H1 (cell line): Measurements from ENCODE around the gene RAD51C. TPM values are rescaled to one million over a fixed set of nuclear protein-coding genes. Genes with fewer than 3 reads are reported as not detected.

Experiments
- CTCF ChIA-PET: fragments of 300-600 bp; sonication (Branson Sonifier 250); formaldehyde crosslinking; loops from one replicate; lab custom pipeline; 2021; ENCODE audit not compliant: partially characterized antibody; lab: Charles Lee
- POLR2A ChIA-PET: fragments of 300-600 bp; sonication (Branson Sonifier 250); formaldehyde crosslinking; loops from one replicate; lab custom pipeline; 2021; ENCODE audit warnings: inconsistent platforms; ENCODE audit not compliant: partially characterized antibody; lab: Charles Lee
- DNase-seq, 2 experiments: peaks; one replicate each; pipeline versions ENCODE4 v3.0.0 to v3.0.0-alpha.2; 2010 to 2022; ENCODE audit warnings: low spot score in 2 of 2, low read depth in 1 of 2, mixed read lengths in 1 of 2
- FAIRE-seq: peaks from 2 replicates; lab custom pipeline; 2011; peaks lifted over from hg19 to GRCh38; lab: Jason Lieb, UNC
- H2AFZ ChIP-seq: 2 replicates; pipeline ENCODE4 v1.8.1; 2012; ENCODE audit warnings: low read length, inconsistent platforms
- H2AK5ac ChIP-seq: 2 replicates; pipeline ENCODE4 v1.6.1; 2013; ENCODE audit warnings: low read depth, low read length
- H2BK120ac ChIP-seq: replicated peaks from 2 replicates; pipeline ENCODE3; 2013; ENCODE audit warnings: low read depth, low read length, inconsistent platforms
- H2BK12ac ChIP-seq: 2 replicates; pipeline ENCODE4 v1.6.1; 2013; ENCODE audit warnings: low read depth, low read length
- H2BK15ac ChIP-seq: 2 replicates; pipeline ENCODE4 v1.6.1; 2013; ENCODE audit warnings: low read length
- H2BK20ac ChIP-seq: 2 replicates; pipeline ENCODE4 v1.6.1; 2013; ENCODE audit warnings: low read length
- H2BK5ac ChIP-seq: 2 replicates; pipeline ENCODE4 v1.6.1; 2013; ENCODE audit warnings: low read depth, low read length
- H3K14ac ChIP-seq: 2 replicates; pipeline ENCODE4 v1.6.1; 2013; ENCODE audit warnings: inconsistent platforms; ENCODE audit not compliant: insufficient read length
- H3K18ac ChIP-seq: 2 replicates; pipeline ENCODE4 v1.6.1; 2013; ENCODE audit warnings: low read length; ENCODE audit errors: extremely low read depth
- H3K23ac ChIP-seq: 2 replicates; pipeline ENCODE4 v1.6.1; 2013; ENCODE audit warnings: inconsistent platforms; ENCODE audit not compliant: insufficient read length
- H3K23me2 ChIP-seq: 2 replicates; pipeline ENCODE4 v1.6.1; 2013; ENCODE audit warnings: low read depth, low read length
- H3K27ac ChIP-seq: 2 replicates; pipeline ENCODE4 v1.6.1; 2011; ENCODE audit warnings: low read depth, low read length, inconsistent platforms
- H3K27me3 ChIP-seq, 4 experiments: replicated peaks in 1 of 4; 1 replicate in 1 of 4; 2 replicates in 3 of 4; pipeline versions ENCODE4 v1.6.1 to v1.8.1; 2011 to 2013; ENCODE audit warnings: low read length in 3 of 4, mild to moderate bottlenecking in 3 of 4, inconsistent platforms in 2 of 4, mixed read lengths in 2 of 4, moderate library complexity in 1 of 4; ENCODE audit not compliant: control insufficient read depth in 3 of 4, insufficient read depth in 3 of 4; ENCODE audit errors: extremely low read depth in 1 of 4
- H3K36me3 ChIP-seq, 4 experiments: 2 replicates each; pipeline versions ENCODE4 v1.6.1 to v1.8.1; 2011 to 2013; ENCODE audit warnings: mild to moderate bottlenecking in 4 of 4, low read length in 3 of 4, moderate library complexity in 2 of 4, control low read depth in 1 of 4, inconsistent platforms in 1 of 4; ENCODE audit not compliant: insufficient read depth in 4 of 4, control insufficient read depth in 2 of 4
- H3K4ac ChIP-seq: replicated peaks from 2 replicates; pipeline ENCODE3; 2013; ENCODE audit warnings: low read length, low read depth, mixed read lengths, inconsistent platforms; ENCODE audit not compliant: insufficient read length
- H3K4me1 ChIP-seq, 4 experiments: replicated peaks in 1 of 4; 1 replicate in 1 of 4; 2 replicates in 3 of 4; pipeline versions ENCODE4 v1.6.1 to v1.8.1; 2011 to 2013; ENCODE audit warnings: low read length in 3 of 4, inconsistent platforms in 2 of 4, mixed read lengths in 1 of 4; ENCODE audit not compliant: insufficient read depth in 4 of 4, control insufficient read depth in 3 of 4
- H3K4me2 ChIP-seq, 2 experiments: 2 replicates each; pipeline versions ENCODE4 v1.6.1 to v1.8.1; 2011 to 2013; ENCODE audit warnings: low read depth in 2 of 2, low read length in 2 of 2, control low read depth in 1 of 2, inconsistent platforms in 1 of 2, mild to moderate bottlenecking in 1 of 2; ENCODE audit not compliant: insufficient read depth in 1 of 2
- H3K4me3 ChIP-seq, 4 experiments: fragments of 200-600, 300-600 bp in 1 of 4; sonication (generic), shearing (Covaris generic), sonication (Bioruptor Twin) in 1 of 4; 2 replicates each; pipeline versions ENCODE4 v1.5.1 to v1.8.1; 2011 to 2016; ENCODE audit warnings: low read length in 4 of 4, low read depth in 3 of 4, control low read depth in 2 of 4, inconsistent platforms in 2 of 4, mild to moderate bottlenecking in 2 of 4, mixed read lengths in 1 of 4, moderate library complexity in 1 of 4; ENCODE audit not compliant: insufficient read depth in 2 of 4; ENCODE audit errors: extremely low read depth in 1 of 4
- H3K56ac ChIP-seq: replicated peaks from 2 replicates; pipeline ENCODE3; 2013; ENCODE audit warnings: low read depth, mild to moderate bottlenecking, mixed read lengths, low read length, inconsistent platforms; ENCODE audit not compliant: insufficient read length
- H3K79me1 ChIP-seq: 2 replicates; pipeline ENCODE4 v1.6.1; 2013; ENCODE audit warnings: low read depth, low read length, control low read depth
- H3K79me2 ChIP-seq, 2 experiments: 2 replicates each; pipeline versions ENCODE4 v1.6.1 to v1.8.1; 2012 to 2013; ENCODE audit warnings: low read length in 2 of 2, mild to moderate bottlenecking in 2 of 2, inconsistent platforms in 1 of 2; ENCODE audit not compliant: insufficient read depth in 2 of 2, control insufficient read depth in 1 of 2
- H3K9ac ChIP-seq, 4 experiments: replicated peaks in 1 of 4; 1 replicate in 1 of 4; 2 replicates in 3 of 4; pipeline versions ENCODE4 v1.6.1 to v1.8.1; 2011 to 2013; ENCODE audit warnings: low read depth in 3 of 4, low read length in 3 of 4, control low read depth in 2 of 4, mild to moderate bottlenecking in 2 of 4, moderate library complexity in 2 of 4, inconsistent platforms in 1 of 4; ENCODE audit errors: extremely low read depth in 1 of 4
- H3K9me3 ChIP-seq, 2 experiments: 2 replicates each; pipeline versions ENCODE4 v1.6.1 to v1.8.1; 2012 to 2013; ENCODE audit warnings: mild to moderate bottlenecking in 2 of 2, moderate library complexity in 2 of 2, control low read depth in 1 of 2, inconsistent platforms in 1 of 2, low read depth in 1 of 2, low read length in 1 of 2, mixed read lengths in 1 of 2; ENCODE audit not compliant: insufficient read depth in 2 of 2
- H4K20me1 ChIP-seq, 2 experiments: replicated peaks in 1 of 2; 2 replicates each; pipeline versions ENCODE3 to v1.8.1; 2011 to 2013; ENCODE audit warnings: inconsistent platforms in 2 of 2, low read length in 2 of 2, mild to moderate bottlenecking in 1 of 2; ENCODE audit not compliant: insufficient read depth in 2 of 2, control insufficient read depth in 1 of 2
- H4K5ac ChIP-seq: 2 replicates; pipeline ENCODE4 v1.6.1; 2013; ENCODE audit warnings: low read length, low read depth, mixed read lengths, inconsistent platforms; ENCODE audit not compliant: insufficient read length
- H4K8ac ChIP-seq: 2 replicates; pipeline ENCODE4 v1.8.0; 2013; ENCODE audit warnings: mild to moderate bottlenecking, moderate library complexity, low read length, inconsistent platforms; ENCODE audit not compliant: insufficient read depth; ENCODE audit errors: extremely low read depth
- H4K91ac ChIP-seq: replicated peaks from 2 replicates; pipeline ENCODE3; 2013; ENCODE audit warnings: low read length, mixed read lengths, inconsistent platforms; ENCODE audit not compliant: insufficient read length
- GTF2F1 ChIP-seq: IDR thresholded peaks from 2 replicates; pipeline ENCODE4 v1.6.1; 2012; ENCODE audit warnings: low read depth, low read length, improper control_type of control experiment, borderline replicate concordance
- WGBS, 2 experiments: shearing (Covaris generic) in 1 of 2; methylation state at CpG; one replicate each; pipeline versions ENCODE4 v1.1.6 to v1.1.7; 2013 to 2015; ENCODE audit warnings: low lambda C conversion rate in 2 of 2, mixed read lengths in 2 of 2, inconsistent platforms in 1 of 2, low coverage in 1 of 2, missing lambda C conversion rate in 1 of 2; ENCODE audit not compliant: insufficient replicate concordance in 2 of 2, insufficient coverage in 1 of 2, insufficient read length in 1 of 2; ENCODE audit errors: extremely low coverage in 1 of 2, missing lambda C conversion rate in 1 of 2; 5-methylcytosine and 5-hydroxymethylcytosine counted together
- polyA plus RNA-seq, 7 experiments: library from polyadenylated mRNA; depleted of rRNA in 3 of 7; stranded (reverse) in 5 of 7; unstranded in 2 of 7; fragments of >200 nt in 5 of 7; fragments of 200-250 nt in 2 of 7; gene quantifications; 1 replicate in 5 of 7; 2 replicates in 1 of 7; 4 replicates in 1 of 7; pipeline versions ENCODE4 v1.2.1 to v1.2.3, GENCODE V29; 2011 to 2013; ENCODE audit warnings: missing spikeins in 2 of 7, mixed read lengths in 2 of 7
- total RNA-seq: library from RNA; stranded (reverse); fragmentation: NEBNext Ultra II Directional; extraction: Animal tissue kit (Norgen Biotek cat#: 25700); gene quantifications from 2 replicates; pipeline ENCODE4 v1.2.1, GENCODE V29; 2021

RAD51C gene
- total and polyA plus RNA-seq, 2 of the 8 experiments (the other 6 are each of a cell fraction or from before 2014, with no cell fraction given) = 10.4 to 21.7 TPM

GRCh38 chr17:58691701-58692238, 632 bp upstream of the RAD51C start, which contains the start of gene TEX14:
Gene TEX14 (minus strand): TSS chr17:58692045. CDS start chr17:58652001, 40,044 bp downstream.
- Histone ChIP-seq H3K4me3 (peak within 1 kb of the TSS; percentile 30 to 64 (median 55)), H3K23ac (no peak within 1 kb of the TSS), H2AFZ (peak within 1 kb of the TSS; percentile 92), H3K9ac (peak within 1 kb of the TSS in 3 of 4 experiments; percentile 61 to 70 (median 64); a peak in 5 of 7 replicates), H3K4ac (no peak within 1 kb of the TSS), H3K9me3 (no peaks in the 10 kb centered on the region), H4K91ac (peak within 1 kb of the TSS; percentile 5), H3K4me2 (peak within 1 kb of the TSS; percentile 36 to 83), H3K4me1 (peaks cover 0 to 4% (median 0%) of the 10 kb centered on the region in 4 experiments; a peak in 3 of 7 replicates), H2AK5ac (no peak within 1 kb of the TSS), H2BK15ac (no peak within 1 kb of the TSS), H3K14ac (no peak within 1 kb of the TSS), H4K8ac (peak within 1 kb of the TSS; percentile 88), H2BK20ac (no peak within 1 kb of the TSS), H3K56ac (no peak within 1 kb of the TSS), H3K18ac (peak within 1 kb of the TSS; percentile 28; the same call in 1 of the 2 replicates), H2BK120ac (no peak within 1 kb of the TSS), H3K36me3 (no peaks in the 10 kb centered on the region), H2BK12ac (no peak within 1 kb of the TSS), H3K27ac (peak within 1 kb of the TSS; percentile 4; the same call in 1 of the 2 replicates), H3K79me1 (no peaks in the 10 kb centered on the region), H3K27me3 (no peaks in the 10 kb centered on the region), H3K23me2 (no peaks in the 10 kb centered on the region), H4K20me1 (no peaks in the 10 kb centered on the region), H3K79me2 (no peaks in the 10 kb centered on the region; a peak in 1 of 4 replicates), H4K5ac (peak within 1 kb of the TSS; percentile 36), H2BK5ac (no peak within 1 kb of the TSS)
- POLR2A ChIA-PET = interaction anchor here (1.9 to 2.4 kb wide), 2 partner anchors 33 to 60 kb away, joined by 14 to 19 read pairs; no protein-coding TSS in a partner anchor
- WGBS, 2 experiments = 94% methylated on average over 9 of the region's 19 CpGs; no CpG with 5 or more reads in 1 of the 2 experiments
- DNase-seq (no peak), FAIRE-seq (no peak)
- TF ChIP-seq GTF2F1 = no peak
- CTCF ChIA-PET = interaction anchor here (1.6 kb wide), 1 partner anchor 114 kb away, joined by 5 read pairs; no protein-coding TSS in a partner anchor
